ENCODE results near the gene RIN3. TPM values are rescaled to one million over a fixed set of nuclear protein-coding genes. Genes with fewer than 3 reads are reported as not detected.

The RIN3 gene
- total RNA-seq, 4 donors from 2014 or later = 4.7 to 7.9 (median 6.6) TPM

GRCh38 chr14:92690171-92691011 is 176.8 kb downstream of the RIN3 start:
- Histone ChIP-seq H3K27ac (peak overlapping the region in 1 of 3 donors; percentile 17), H3K27me3 (no peaks in the 10 kb centered on the region), H3K9me3 (no peaks in the 10 kb centered on the region), H3K36me3 (no peaks in the 10 kb centered on the region), H3K4me1 (peaks cover 28 to 44% of the 10 kb centered on the region in 2 donors), H3K4me3 (replicated peaks in 1 of 3) (no peak overlapping the region)
- peak; percentile 80 for DNase-seq
- intact Hi-C loops (cut with DNase I) = no loop called here
- 60 to 64% methylated on average over 11 of the region's 13 CpGs for WGBS, 2 donors
- no peak for TF ChIP-seq POLR2A (IDR thresholded peaks at IDR 0.05)
- TF ChIP-seq, protein P1, sequence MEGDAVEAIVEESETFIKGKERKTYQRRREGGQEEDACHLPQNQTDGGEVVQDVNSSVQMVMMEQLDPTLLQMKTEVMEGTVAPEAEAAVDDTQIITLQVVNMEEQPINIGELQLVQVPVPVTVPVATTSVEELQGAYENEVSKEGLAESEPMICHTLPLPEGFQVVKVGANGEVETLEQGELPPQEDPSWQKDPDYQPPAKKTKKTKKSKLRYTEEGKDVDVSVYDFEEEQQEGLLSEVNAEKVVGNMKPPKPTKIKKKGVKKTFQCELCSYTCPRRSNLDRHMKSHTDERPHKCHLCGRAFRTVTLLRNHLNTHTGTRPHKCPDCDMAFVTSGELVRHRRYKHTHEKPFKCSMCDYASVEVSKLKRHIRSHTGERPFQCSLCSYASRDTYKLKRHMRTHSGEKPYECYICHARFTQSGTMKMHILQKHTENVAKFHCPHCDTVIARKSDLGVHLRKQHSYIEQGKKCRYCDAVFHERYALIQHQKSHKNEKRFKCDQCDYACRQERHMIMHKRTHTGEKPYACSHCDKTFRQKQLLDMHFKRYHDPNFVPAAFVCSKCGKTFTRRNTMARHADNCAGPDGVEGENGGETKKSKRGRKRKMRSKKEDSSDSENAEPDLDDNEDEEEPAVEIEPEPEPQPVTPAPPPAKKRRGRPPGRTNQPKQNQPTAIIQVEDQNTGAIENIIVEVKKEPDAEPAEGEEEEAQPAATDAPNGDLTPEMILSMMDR (IDR thresholded peaks at IDR 0.05) = peak in 5 of 6 experiments; percentile 60 to 75 (median 73)

- H3K4me3 ChIP-seq (replicated peaks in 1 of 3) = no peak overlapping the region
- no peaks in the 10 kb centered on the region for H3K36me3 ChIP-seq
- intact Hi-C loops (cut with DNase I) = no loop called here
- TF ChIP-seq, protein P1 (IDR thresholded peaks at IDR 0.05) = no peak
- TF ChIP-seq POLR2A (IDR thresholded peaks at IDR 0.05) = no peak
- H3K27me3 ChIP-seq = no peaks in the 10 kb centered on the region
- peaks cover 25 to 39% of the 10 kb centered on the region in 2 donors for H3K4me1 ChIP-seq
- no peaks in the 10 kb centered on the region for H3K9me3 ChIP-seq
- peak; percentile 97 to 99 for DNase-seq
- WGBS, 2 donors = 6% methylated on average over 2 of the region's 2 CpGs; no CpG with 5 or more reads in 1 of the 2 donors
- H3K27ac ChIP-seq = peak overlapping the region; percentile 30 to 76 (median 49)
These were observed 179.2 kb downstream of the RIN3 start for GRCh38 chr14:92692822-92693226.

GRCh38 chr14:92693998-92694795 is 180.6 kb downstream of the RIN3 start:
- intact Hi-C loops (cut with DNase I) = no loop called here
- Histone ChIP-seq H3K27ac (peak overlapping the region; percentile 30 to 49 (median 34)), H3K4me3 (replicated peaks in 1 of 3) (no peak overlapping the region), H3K27me3 (no peaks in the 10 kb centered on the region), H3K9me3 (no peaks in the 10 kb centered on the region), H3K4me1 (peaks cover 25 to 48% of the 10 kb centered on the region in 2 donors), H3K36me3 (no peaks in the 10 kb centered on the region)
- WGBS, 2 donors = 49 to 52% methylated on average over 18 of the region's 18 CpGs
- no peak for TF ChIP-seq POLR2A (IDR thresholded peaks at IDR 0.05)
- TF ChIP-seq, protein P1 (IDR thresholded peaks at IDR 0.05) = no peak
- peak; percentile 69 to 81 for DNase-seq

DNA sequence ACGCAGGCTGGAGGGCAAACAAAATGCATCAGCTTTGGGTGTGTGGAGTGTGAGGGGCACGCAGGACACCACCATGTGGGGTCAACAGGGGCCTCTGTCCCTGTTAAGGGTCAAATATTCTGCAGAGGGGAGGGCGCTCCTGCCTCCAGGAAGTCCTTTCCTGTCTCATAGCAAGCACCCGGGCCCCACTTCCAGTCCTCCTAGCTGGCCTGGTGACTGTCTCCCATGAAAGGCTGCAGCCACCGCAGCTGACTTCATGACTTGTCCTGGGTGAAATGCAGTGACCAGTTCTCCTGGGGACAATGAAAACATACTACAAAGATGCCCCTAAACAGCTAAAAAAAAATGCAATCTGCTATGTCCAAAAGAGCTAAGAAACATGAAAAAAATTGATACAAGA is 181.2 kb downstream of the RIN3 start:
- 76 to 82% methylated on average over 5 of the region's 5 CpGs for WGBS, 2 donors
- Histone ChIP-seq H3K27ac (no peak overlapping the region), H3K9me3 (no peaks in the 10 kb centered on the region), H3K4me1 (peaks cover 25 to 48% of the 10 kb centered on the region in 2 donors), H3K4me3 (replicated peaks in 1 of 3) (no peak overlapping the region), H3K27me3 (no peaks in the 10 kb centered on the region), H3K36me3 (no peaks in the 10 kb centered on the region)
- no peak for TF ChIP-seq POLR2A (IDR thresholded peaks at IDR 0.05)
- TF ChIP-seq, protein P1 (IDR thresholded peaks at IDR 0.05) = no peak
- DNase-seq = no peak
- intact Hi-C loops (cut with DNase I) = no loop called here
